SK-N-SH (cell line): ENCODE results near the gene ALDH4A1. TPM values are rescaled to one million over a fixed set of nuclear protein-coding genes. Genes with fewer than 3 reads are reported as not detected.

Experiments
- CTCF ChIA-PET: fragments of 300-600, 350-600 bp; formaldehyde crosslinking; extraction: SDS; loops from one replicate; lab custom pipeline; 2021; lab: Yijun Ruan, JAX
- POLR2A ChIA-PET: fragments of 350-600 bp; sonication (Branson Sonifier 250); formaldehyde crosslinking; extraction: SDS; loops from one replicate; lab custom pipeline; 2020; ENCODE audit warnings: antibody characterized with exemption, inconsistent platforms; lab: Yijun Ruan, JAX
- DNase-seq: peaks from one replicate; pipeline ENCODE4 v3.0.0; 2012
- H2AFZ ChIP-seq: fragments of 200-600 bp; sonication (generic); 2 replicates; pipeline ENCODE4 v1.8.1; 2016; ENCODE audit warnings: antibody characterized with exemption, mild to moderate bottlenecking, low read depth
- H3F3A ChIP-seq: fragments of 200-600 bp; sonication (generic); replicated peaks from 2 replicates; pipeline ENCODE3; 2016; ENCODE audit warnings: antibody characterized with exemption, mild to moderate bottlenecking; ENCODE audit not compliant: insufficient read depth
- H3K27ac ChIP-seq, 2 experiments: fragments of 200-500 bp in 1 of 2; fragments of 200-600 bp in 1 of 2; sonication (Bioruptor generic) in 1 of 2; sonication (generic), shearing (Covaris generic) in 1 of 2; 2 replicates each; pipeline versions ENCODE4 v1.5.1 to v1.6.1; 2014 to 2016; ENCODE audit warnings: low read depth in 2 of 2, inconsistent platforms in 1 of 2, low read length in 1 of 2, mild to moderate bottlenecking in 1 of 2, mixed read lengths in 1 of 2
- H3K27me3 ChIP-seq: fragments of 200-600 bp; sonication (generic), shearing (Covaris generic); 2 replicates; pipeline ENCODE4 v1.6.1; 2016; ENCODE audit warnings: mixed run types; ENCODE audit not compliant: insufficient read depth
- H3K36me3 ChIP-seq, 2 experiments: fragments of 200-500 bp in 1 of 2; fragments of 200-600 bp in 1 of 2; sonication (Bioruptor generic) in 1 of 2; sonication (generic) in 1 of 2; replicated peaks in 1 of 2; 2 replicates each; pipeline versions ENCODE3 to v1.5.1; 2014 to 2016; ENCODE audit warnings: low read length in 1 of 2, mild to moderate bottlenecking in 1 of 2; ENCODE audit not compliant: insufficient read depth in 2 of 2, control insufficient read depth in 1 of 2
- H3K4me1 ChIP-seq, 2 experiments: fragments of 200-500 bp in 1 of 2; fragments of 200-600 bp in 1 of 2; sonication (Bioruptor generic) in 1 of 2; sonication (generic), shearing (Covaris generic) in 1 of 2; 2 replicates each; pipeline versions ENCODE4 v1.5.1 to v1.6.1; 2014 to 2016; ENCODE audit warnings: low read depth in 1 of 2, low read length in 1 of 2, mixed run types in 1 of 2; ENCODE audit not compliant: insufficient read depth in 2 of 2, control insufficient read depth in 1 of 2
- H3K4me2 ChIP-seq: fragments of 200-600 bp; sonication (generic), shearing (Covaris generic); 2 replicates; pipeline ENCODE4 v1.6.1; 2017; ENCODE audit warnings: mixed run types
- H3K4me3 ChIP-seq, 2 experiments: fragments of 200-500 bp in 1 of 2; fragments of 200-600 bp in 1 of 2; sonication (Bioruptor generic) in 1 of 2; sonication (generic), shearing (Covaris generic) in 1 of 2; 2 replicates each; pipeline versions ENCODE4 v1.5.1 to v1.8.1; 2014 to 2016; ENCODE audit warnings: low read depth in 2 of 2, inconsistent platforms in 1 of 2, low read length in 1 of 2, mild to moderate bottlenecking in 1 of 2, mixed read lengths in 1 of 2, moderate library complexity in 1 of 2
- H3K79me2 ChIP-seq: fragments of 200-600 bp; sonication (generic); 2 replicates; pipeline ENCODE4 v1.8.1; 2017; ENCODE audit warnings: mild to moderate bottlenecking; ENCODE audit not compliant: insufficient read depth
- H3K9ac ChIP-seq: fragments of 200-600 bp; sonication (generic); 2 replicates; pipeline ENCODE4 v1.6.1; 2017; ENCODE audit warnings: mixed run types
- H3K9me2 ChIP-seq: fragments of 200-600 bp; sonication (generic); 2 replicates; pipeline ENCODE4 v1.6.1; 2017; ENCODE audit warnings: mixed run types
- H3K9me3 ChIP-seq: fragments of 200-600 bp; sonication (generic); 2 replicates; pipeline ENCODE4 v1.6.1; 2017; ENCODE audit warnings: mixed run types, mild to moderate bottlenecking, moderate library complexity
- H4K20me1 ChIP-seq: fragments of 200-600 bp; sonication (generic); 2 replicates; pipeline ENCODE4 v1.6.1; 2017; ENCODE audit warnings: mild to moderate bottlenecking, mixed run types; ENCODE audit not compliant: insufficient read depth
- EP300 ChIP-seq, 2 experiments: IDR thresholded peaks; 2 replicates each; pipeline versions ENCODE4 v1.4.0 to v1.6.1; 2012; ENCODE audit warnings: borderline replicate concordance in 1 of 2, low read depth in 1 of 2, low read length in 1 of 2
- EZH2phosphoT487 ChIP-seq: fragments of 200-600 bp; sonication (generic); IDR thresholded peaks from 2 replicates; pipeline ENCODE4 v1.6.1; 2017; ENCODE audit warnings: low read depth, mixed run types, mild to moderate bottlenecking, antibody characterized with exemption, moderate library complexity, borderline replicate concordance
- FOSL2 ChIP-seq: IDR thresholded peaks from 2 replicates; pipeline ENCODE4 v1.4.0; 2012; ENCODE audit warnings: low read depth, mild to moderate bottlenecking, moderate library complexity, borderline replicate concordance
- GABPA ChIP-seq: IDR thresholded peaks from 2 replicates; pipeline ENCODE4 v1.4.0; 2012; ENCODE audit warnings: low read depth, mild to moderate bottlenecking
- GATA2 ChIP-seq: sonication (generic); formaldehyde crosslinking; IDR thresholded peaks from 2 replicates; pipeline ENCODE4 v1.5.0; 2020; ENCODE audit warnings: mild to moderate bottlenecking, missing genetic modification reagents
- IRF3 ChIP-seq: fragments of 150-350 bp; IDR thresholded peaks from 2 replicates; pipeline ENCODE4 v1.6.1; 2016; ENCODE audit warnings: mild to moderate bottlenecking, low read depth, low read length
- NRF1 ChIP-seq: IDR thresholded peaks from 2 replicates; pipeline ENCODE4 v1.6.1; 2012; ENCODE audit warnings: low read depth, mild to moderate bottlenecking, low read length
- PBX3 ChIP-seq: IDR thresholded peaks from 2 replicates; pipeline ENCODE4; 2012
- POLR2AphosphoS5 ChIP-seq: IDR thresholded peaks from 2 replicates; pipeline ENCODE4 v1.6.1; 2012; ENCODE audit warnings: low read depth, low read length
- RAD21 ChIP-seq: IDR thresholded peaks from 2 replicates; pipeline ENCODE4 v1.6.1; 2012; ENCODE audit warnings: mild to moderate bottlenecking, low read length
- RFX5 ChIP-seq: IDR thresholded peaks from 2 replicates; pipeline ENCODE4 v1.6.1; 2012; ENCODE audit warnings: mild to moderate bottlenecking, improper control_type of control experiment, low read length
- RXRA ChIP-seq: IDR thresholded peaks from 2 replicates; pipeline ENCODE4 v1.4.0; 2012; ENCODE audit warnings: low read depth, mild to moderate bottlenecking, borderline replicate concordance
- SIN3A ChIP-seq: IDR thresholded peaks from 2 replicates; pipeline ENCODE4 v1.6.1; 2012; ENCODE audit warnings: low read depth, mild to moderate bottlenecking, low read length, moderate library complexity, borderline replicate concordance
- SMC3 ChIP-seq: IDR thresholded peaks from 2 replicates; pipeline ENCODE4 v1.6.1; 2012; ENCODE audit warnings: low read depth, low read length, improper control_type of control experiment
- TCF12 ChIP-seq: IDR thresholded peaks from 2 replicates; pipeline ENCODE4 v1.4.0; 2012
- TEAD4 ChIP-seq: IDR thresholded peaks from 2 replicates; pipeline ENCODE4 v1.4.0; 2012; ENCODE audit warnings: mild to moderate bottlenecking, borderline replicate concordance; ENCODE audit not compliant: insufficient read depth
- USF2 ChIP-seq: fragments of 150-350 bp; IDR thresholded peaks from 2 replicates; pipeline ENCODE4 v1.6.1; 2017; ENCODE audit warnings: antibody characterized with exemption, low read length, low read depth, borderline replicate concordance
- YY1 ChIP-seq: IDR thresholded peaks from 2 replicates; pipeline ENCODE4 v1.4.0; 2012; ENCODE audit warnings: low read depth, mild to moderate bottlenecking
- WGBS: methylation state at CpG from one replicate; pipeline ENCODE4 v1.1.6; 2017; ENCODE audit warnings: low lambda C conversion rate; 5-methylcytosine and 5-hydroxymethylcytosine counted together
- polyA plus RNA-seq, 3 experiments: library from polyadenylated mRNA; depleted of rRNA; stranded (reverse); fragments of >200 nt; gene quantifications; 2 replicates each; pipeline ENCODE4 v1.2.3, GENCODE V29; 2012

ALDH4A1 gene
- polyA plus RNA-seq, 1 of the 3 experiments (the other 2 are of a cell fraction): 18.5 TPM

- CTCF ChIA-PET: interaction anchor here (0.7 to 25.9 kb wide), 8 partner anchors 9 to 284 kb away, joined by 3 to 350 read pairs (median 34); partner anchors contain the start of gene ALDH4A1
Observed at GRCh38 chr1:18882486-18882885, 19.9 kb downstream of the ALDH4A1 start.

GRCh38 chr1:18881642-18882431 lies 20.5 kb downstream of the ALDH4A1 start:
- Histone ChIP-seq H4K20me1 (no peaks in the 10 kb centered on the region), H3K27me3 (no peaks in the 10 kb centered on the region), H3K4me1 (peaks cover 4 to 8% of the 10 kb centered on the region in 2 experiments; a peak in 2 of 4 replicates), H3K4me3 (no peak overlapping the region), H3K79me2 (no peaks in the 10 kb centered on the region), H3K36me3 (peaks cover 0 to 3% of the 10 kb centered on the region in 2 experiments), H3K9me3 (no peaks in the 10 kb centered on the region), H3K9me2 (no peaks in the 10 kb centered on the region), H2AFZ (no peak overlapping the region), H3K27ac (no peak overlapping the region), H3K4me2 (no peak overlapping the region), H3K9ac (no peak overlapping the region), H3F3A (peaks cover 5% of the 10 kb centered on the region)
- TF ChIP-seq USF2: no peak
- no peak for TF ChIP-seq RFX5
- TF ChIP-seq TCF12: no peak
- no peak for TF ChIP-seq RXRA
- no peak for TF ChIP-seq YY1
- no peak for TF ChIP-seq SIN3A
- no peak for TF ChIP-seq EP300 (IDR thresholded peaks at IDR 0.05; ENCODE audit: borderline replicate concordance in 1 of 2, low read depth in 1 of 2, low read length in 1 of 2)
- no peak for TF ChIP-seq POLR2AphosphoS5
- WGBS: 90% methylated on average over 10 of the region's 24 CpGs
- POLR2A ChIA-PET: no interaction called here
- DNase-seq: no peak
- CTCF ChIA-PET: interaction anchor here (0.6 to 25.9 kb wide), 7 partner anchors 8 to 1520 kb away, joined by 3 to 350 read pairs (median 5); no protein-coding TSS in a partner anchor

More at GRCh38 chr1:18882486-18882885, 19.9 kb downstream of the ALDH4A1 start:
- DNase-seq: no peak
- H3K27ac ChIP-seq: no peak overlapping the region
- H2AFZ ChIP-seq: no peak overlapping the region
- 68% methylated on average over 6 of the region's 8 CpGs for WGBS
- H3K4me2 ChIP-seq: no peak overlapping the region
- peaks cover 5% of the 10 kb centered on the region for H3F3A ChIP-seq
- H3K9me2 ChIP-seq: no peaks in the 10 kb centered on the region
- no peak overlapping the region for H3K4me3 ChIP-seq
- H3K9me3 ChIP-seq: no peaks in the 10 kb centered on the region
- peaks cover 0 to 3% of the 10 kb centered on the region in 2 experiments for H3K36me3 ChIP-seq
- no peaks in the 10 kb centered on the region for H3K27me3 ChIP-seq
- peaks cover 4 to 8% of the 10 kb centered on the region in 2 experiments; a peak in 2 of 4 replicates for H3K4me1 ChIP-seq
- H3K9ac ChIP-seq: no peak overlapping the region
- POLR2A ChIA-PET: no interaction called here
- TF ChIP-seq EZH2phosphoT487 (no peak), GATA2 (no peak), FOSL2 (no peak), GABPA (no peak), IRF3 (no peak), RAD21 (no peak), PBX3 (no peak), RXRA (no peak), NRF1 (no peak), EP300 (IDR thresholded peaks at IDR 0.05; ENCODE audit: borderline replicate concordance in 1 of 2, low read depth in 1 of 2, low read length in 1 of 2) (no peak), SMC3 (no peak), RFX5 (no peak), TEAD4 (no peak)
- TF ChIP-seq, all 33 proteins: peak for 0
- H3K79me2 ChIP-seq: no peaks in the 10 kb centered on the region
- H4K20me1 ChIP-seq: no peaks in the 10 kb centered on the region
